ENCODE data around the gene THRB.

DNA sequence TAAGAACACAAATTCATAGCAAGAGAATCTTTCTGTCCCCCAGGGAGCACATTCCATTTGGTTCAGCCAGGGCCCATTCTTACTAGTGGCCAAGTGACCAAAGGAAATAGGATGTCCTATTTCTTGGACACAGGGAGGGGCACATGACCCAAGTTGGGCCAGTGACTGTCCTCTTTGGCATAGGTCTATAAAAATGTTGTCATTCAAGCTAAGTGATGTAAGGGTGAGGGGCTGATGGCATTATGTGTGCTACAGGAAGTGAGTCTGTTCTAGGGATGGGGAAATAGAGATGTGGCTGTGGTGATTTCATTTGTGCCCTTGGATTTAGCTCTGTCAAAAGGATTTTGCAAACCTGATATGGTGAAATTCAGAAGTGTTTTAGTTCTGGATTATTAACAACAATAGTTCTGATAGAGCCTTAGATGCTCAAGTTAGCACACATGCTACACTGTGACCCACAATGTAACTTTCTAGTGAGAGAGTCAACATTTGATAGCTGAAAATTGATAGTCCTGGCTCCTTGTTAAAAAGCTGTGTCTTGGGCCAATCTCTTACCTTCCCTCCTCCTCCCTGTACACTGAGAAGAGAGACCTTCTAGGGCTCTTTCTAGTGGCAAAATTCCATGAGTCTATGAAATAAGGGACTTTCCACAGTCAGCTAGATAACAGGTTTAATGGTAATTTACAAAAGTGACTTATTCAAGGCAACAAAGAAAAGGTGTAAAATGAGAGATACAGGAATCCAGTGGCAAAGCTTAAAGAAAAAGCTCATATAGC lies 117.2 kb downstream of the THRB start:
- TF ChIP-seq CTCF (IDR thresholded peaks at IDR 0.05): no peak
- no peak for TF ChIP-seq POLR2A (IDR thresholded peaks at IDR 0.05)
